H9 (cell line): ENCODE results near the gene CRABP2. TPM values are rescaled to one million over a fixed set of nuclear protein-coding genes. Genes with fewer than 3 reads are reported as not detected.
A peak's percentile ranks its signal among the peaks of the same experiment; 100 is the strongest.

Experiments used
- DNase-seq: peaks from one replicate; pipeline ENCODE4 v3.0.0-alpha.2; 2017
- H2AFZ ChIP-seq: one replicate; pipeline ENCODE4 v1.6.1; 2013; ENCODE audit warnings: mild to moderate bottlenecking, low read length, control low read depth, moderate library complexity
- H2AK5ac ChIP-seq: 2 replicates; pipeline ENCODE4 v1.6.1; 2013; ENCODE audit warnings: low read length, control low read depth, mixed read lengths; ENCODE audit not compliant: insufficient read length
- H2BK120ac ChIP-seq: one replicate; pipeline ENCODE4 v1.6.1; 2013; ENCODE audit warnings: low read depth, mild to moderate bottlenecking, low read length, control low read depth, inconsistent platforms; ENCODE audit not compliant: poor library complexity, severe bottlenecking
- H2BK12ac ChIP-seq: 2 replicates; pipeline ENCODE4 v1.6.1; 2013; ENCODE audit warnings: low read length, control low read depth, mixed read lengths, low read depth; ENCODE audit not compliant: insufficient read length
- H2BK15ac ChIP-seq: 2 replicates; pipeline ENCODE4 v1.6.1; 2013; ENCODE audit warnings: low read depth, low read length, control low read depth
- H2BK20ac ChIP-seq: one replicate; pipeline ENCODE4 v1.6.1; 2013; ENCODE audit warnings: low read depth, mild to moderate bottlenecking, low read length, control low read depth, inconsistent platforms; ENCODE audit not compliant: poor library complexity, severe bottlenecking
- H2BK5ac ChIP-seq: 2 replicates; pipeline ENCODE4 v1.6.1; 2013; ENCODE audit warnings: low read length, control low read depth, mixed read lengths; ENCODE audit not compliant: insufficient read length
- H3K14ac ChIP-seq: 2 replicates; pipeline ENCODE4 v1.6.1; 2013; ENCODE audit warnings: low read length, control low read depth; ENCODE audit not compliant: insufficient read depth
- H3K18ac ChIP-seq: 2 replicates; pipeline ENCODE4 v1.6.1; 2013; ENCODE audit warnings: low read depth, mild to moderate bottlenecking, mixed read lengths, low read length, control low read depth; ENCODE audit not compliant: insufficient read length
- H3K23ac ChIP-seq: 2 replicates; pipeline ENCODE4 v1.6.1; 2013; ENCODE audit warnings: low read length, control low read depth, mixed read lengths, low read depth; ENCODE audit not compliant: insufficient read length
- H3K23me2 ChIP-seq: 2 replicates; pipeline ENCODE4 v1.6.1; 2013; ENCODE audit warnings: low read depth, mild to moderate bottlenecking, mixed read lengths, low read length, control low read depth; ENCODE audit not compliant: insufficient read length, poor library complexity, severe bottlenecking
- H3K27ac ChIP-seq: 2 replicates; pipeline ENCODE4 v1.5.1; 2013; ENCODE audit warnings: low read length, control low read depth, mixed read lengths, low read depth; ENCODE audit not compliant: insufficient read length
- H3K27me3 ChIP-seq: 2 replicates; pipeline ENCODE4 v1.6.1; 2013; ENCODE audit warnings: low read length, control low read depth, inconsistent platforms; ENCODE audit not compliant: insufficient read depth
- H3K4ac ChIP-seq: 2 replicates; pipeline ENCODE4 v1.6.1; 2013; ENCODE audit warnings: low read depth, mild to moderate bottlenecking, control low read depth, inconsistent platforms, low read length, moderate library complexity
- H3K4me1 ChIP-seq: 2 replicates; pipeline ENCODE4 v1.6.1; 2013; ENCODE audit warnings: low read length, control low read depth, inconsistent platforms; ENCODE audit not compliant: insufficient read depth
- H3K4me2 ChIP-seq: 2 replicates; pipeline ENCODE4 v1.6.1; 2013; ENCODE audit warnings: low read length, control low read depth, mixed read lengths; ENCODE audit not compliant: insufficient read length, insufficient read depth
- H3K56ac ChIP-seq: 2 replicates; pipeline ENCODE4 v1.6.1; 2013; ENCODE audit warnings: low read depth, mild to moderate bottlenecking, mixed read lengths, low read length, control low read depth; ENCODE audit not compliant: insufficient read length
- H3K79me1 ChIP-seq: 2 replicates; pipeline ENCODE4 v1.6.1; 2013; ENCODE audit warnings: low read depth, mild to moderate bottlenecking, moderate library complexity, low read length, control low read depth, inconsistent platforms; ENCODE audit not compliant: insufficient read depth, poor library complexity, severe bottlenecking
- H3K79me2 ChIP-seq: 2 replicates; pipeline ENCODE4 v1.6.1; 2013; ENCODE audit warnings: low read length, control low read depth, inconsistent platforms; ENCODE audit not compliant: insufficient read depth
- H3K9ac ChIP-seq: 2 replicates; pipeline ENCODE4 v1.6.1; 2013; ENCODE audit warnings: low read length, control low read depth, mixed read lengths; ENCODE audit not compliant: insufficient read length; ENCODE audit errors: extremely low read depth
- H3K9me3 ChIP-seq: one replicate; pipeline ENCODE4 v1.6.1; 2013; ENCODE audit warnings: low read depth, low read length, inconsistent platforms; ENCODE audit not compliant: control insufficient read depth
- H3T11ph ChIP-seq: one replicate; pipeline ENCODE4 v1.6.1; 2013; ENCODE audit warnings: mild to moderate bottlenecking, low read length, control low read depth, inconsistent platforms
- H4K20me1 ChIP-seq: one replicate; pipeline ENCODE4 v1.6.1; 2013; ENCODE audit not compliant: control insufficient read depth, insufficient read length, insufficient read depth
- H4K5ac ChIP-seq: 2 replicates; pipeline ENCODE4 v1.6.1; 2013; ENCODE audit warnings: low read depth, mild to moderate bottlenecking, mixed read lengths, low read length, control low read depth; ENCODE audit not compliant: insufficient read length
- H4K8ac ChIP-seq: replicated peaks from 2 replicates; pipeline ENCODE4 v1.6.1; 2013; ENCODE audit warnings: low read length, control low read depth, mixed read lengths, low read depth; ENCODE audit not compliant: insufficient read length
- H4K91ac ChIP-seq: 2 replicates; pipeline ENCODE4 v1.6.1; 2013; ENCODE audit warnings: low read depth, mild to moderate bottlenecking, moderate library complexity, mixed read lengths, low read length, control low read depth; ENCODE audit not compliant: insufficient read length
- H3K27ac Mint-ChIP-seq, 3 experiments: 2 replicates in 2 of 3; 3 replicates in 1 of 3; pipeline ENCODE4 v1.8.0; 2020 to 2021; ENCODE audit warnings: mixed read lengths in 3 of 3, mild to moderate bottlenecking in 1 of 3, moderate library complexity in 1 of 3
- H3K27me3 Mint-ChIP-seq: 2 replicates; pipeline ENCODE4 v1.8.0; 2021; ENCODE audit warnings: low read depth, mild to moderate bottlenecking, moderate library complexity, mixed read lengths
- H3K36me3 Mint-ChIP-seq, 3 experiments: 2 replicates in 2 of 3; 3 replicates in 1 of 3; pipeline ENCODE4 v1.8.0; 2020 to 2021; ENCODE audit warnings: low read depth in 3 of 3, mixed read lengths in 3 of 3; ENCODE audit not compliant: insufficient read depth in 1 of 3
- H3K4me1 Mint-ChIP-seq, 2 experiments: 2 replicates each; pipeline ENCODE4 v1.8.0; 2020; ENCODE audit warnings: mixed read lengths in 2 of 2
- H3K4me3 Mint-ChIP-seq, 2 experiments: 2 replicates in 1 of 2; 3 replicates in 1 of 2; pipeline ENCODE4 v1.8.0; 2020 to 2021; ENCODE audit warnings: mild to moderate bottlenecking in 2 of 2, mixed read lengths in 2 of 2, moderate library complexity in 1 of 2
- H3K9me3 Mint-ChIP-seq, 2 experiments: 2 replicates in 1 of 2; 3 replicates in 1 of 2; pipeline ENCODE4 v1.8.0; 2020; ENCODE audit warnings: mild to moderate bottlenecking in 2 of 2, mixed read lengths in 2 of 2, moderate library complexity in 1 of 2
- WGBS: extraction: QIAGEN DNeasy Blood & Tissue Kit; methylation state at CpG from one replicate; pipeline ENCODE4 v1.1.7; 2013; ENCODE audit warnings: missing lambda C conversion rate, low lambda C conversion rate, mixed read lengths; ENCODE audit not compliant: insufficient read length; ENCODE audit errors: extremely low coverage; 5-methylcytosine and 5-hydroxymethylcytosine counted together
- total RNA-seq: library from RNA; stranded (reverse); gene quantifications from 2 replicates; pipeline ENCODE4 v1.2.1, GENCODE V29; 2021
- TF ChIP-seq, protein P1 (sequence below): fragments of 200-600 bp; sonication (generic); conservative IDR thresholded peaks from 3 replicates; pipeline ENCODE4 v1.8.0; 2021; ENCODE audit warnings: antibody characterized with exemption, mild to moderate bottlenecking

The CRABP2 gene
- total RNA-seq, 1 experiment from 2014 or later: 184 TPM

DNA sequence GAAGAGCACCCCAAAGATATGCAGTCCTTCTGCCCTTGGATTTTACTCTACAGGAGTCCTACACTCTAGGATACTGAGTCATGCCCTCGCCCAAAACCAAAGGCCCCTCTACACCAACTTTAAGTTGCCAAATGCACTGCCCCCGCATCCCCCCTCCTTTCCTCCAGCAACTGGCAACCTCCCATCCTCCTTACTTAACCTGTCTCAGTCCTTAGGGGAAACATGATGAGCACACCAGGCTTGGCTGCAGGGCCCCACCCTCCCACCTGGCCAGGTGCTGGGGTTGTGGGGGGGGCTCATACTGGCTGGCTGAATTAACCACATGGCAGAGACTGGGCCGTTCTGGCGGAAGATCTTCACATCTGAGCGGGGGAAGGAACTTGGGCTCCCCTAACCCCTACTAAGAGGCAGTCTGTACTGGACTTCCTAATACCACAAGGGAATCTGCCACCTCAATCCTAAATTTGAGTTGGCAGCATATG is 44.8 kb upstream of the CRABP2 start:
- no peak overlapping the region for H4K91ac ChIP-seq
- H3K4me3 Mint-ChIP-seq: peak overlapping the region; percentile 91 to 94
- no peak overlapping the region for H3T11ph ChIP-seq
- no peak overlapping the region for H2BK12ac ChIP-seq
- peak overlapping the region; percentile 39 for H3K18ac ChIP-seq
- H3K4me2 ChIP-seq: peak overlapping the region; percentile 73
- no peaks in the 10 kb centered on the region for H3K27me3 ChIP-seq
- H3K4me1 Mint-ChIP-seq: peaks cover 53 to 55% of the 10 kb centered on the region in 2 experiments
- H3K56ac ChIP-seq: no peak overlapping the region
- no peaks in the 10 kb centered on the region for H3K79me1 ChIP-seq
- H2BK15ac ChIP-seq: no peak overlapping the region
- H3K9me3 Mint-ChIP-seq: no peaks in the 10 kb centered on the region
- no peak overlapping the region for H3K27ac ChIP-seq
- 0 out of 2 replicates have a peak overlapping the region, but pooled peaks have one; percentile 32 for H3K14ac ChIP-seq
- peak overlapping the region; percentile 85 for H3K9ac ChIP-seq
- WGBS: no CpG with 5 or more reads among the region's 5 CpGs
- H3K79me2 ChIP-seq: peaks cover 32% of the 10 kb centered on the region; the same call in 1 of the 2 replicates
- TF ChIP-seq, protein P1, sequence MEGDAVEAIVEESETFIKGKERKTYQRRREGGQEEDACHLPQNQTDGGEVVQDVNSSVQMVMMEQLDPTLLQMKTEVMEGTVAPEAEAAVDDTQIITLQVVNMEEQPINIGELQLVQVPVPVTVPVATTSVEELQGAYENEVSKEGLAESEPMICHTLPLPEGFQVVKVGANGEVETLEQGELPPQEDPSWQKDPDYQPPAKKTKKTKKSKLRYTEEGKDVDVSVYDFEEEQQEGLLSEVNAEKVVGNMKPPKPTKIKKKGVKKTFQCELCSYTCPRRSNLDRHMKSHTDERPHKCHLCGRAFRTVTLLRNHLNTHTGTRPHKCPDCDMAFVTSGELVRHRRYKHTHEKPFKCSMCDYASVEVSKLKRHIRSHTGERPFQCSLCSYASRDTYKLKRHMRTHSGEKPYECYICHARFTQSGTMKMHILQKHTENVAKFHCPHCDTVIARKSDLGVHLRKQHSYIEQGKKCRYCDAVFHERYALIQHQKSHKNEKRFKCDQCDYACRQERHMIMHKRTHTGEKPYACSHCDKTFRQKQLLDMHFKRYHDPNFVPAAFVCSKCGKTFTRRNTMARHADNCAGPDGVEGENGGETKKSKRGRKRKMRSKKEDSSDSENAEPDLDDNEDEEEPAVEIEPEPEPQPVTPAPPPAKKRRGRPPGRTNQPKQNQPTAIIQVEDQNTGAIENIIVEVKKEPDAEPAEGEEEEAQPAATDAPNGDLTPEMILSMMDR: no peak
- H2BK5ac ChIP-seq: no peak overlapping the region
- peaks cover 28% of the 10 kb centered on the region for H3K4me1 ChIP-seq
- H4K8ac ChIP-seq: no peak overlapping the region
- H2AK5ac ChIP-seq: no peak overlapping the region
- H3K27me3 Mint-ChIP-seq: no peaks in the 10 kb centered on the region
- H2AFZ ChIP-seq: no peak overlapping the region
- H3K4ac ChIP-seq: no peak overlapping the region
- no peak overlapping the region for H2BK120ac ChIP-seq
- no peak overlapping the region for H4K5ac ChIP-seq
- no peaks in the 10 kb centered on the region for H4K20me1 ChIP-seq
- peak overlapping the region; percentile 88 to 98 (median 96) for H3K27ac Mint-ChIP-seq
- H2BK20ac ChIP-seq: no peak overlapping the region
- H3K36me3 Mint-ChIP-seq: peaks cover 9 to 18% (median 17%) of the 10 kb centered on the region in 3 experiments
- H3K9me3 ChIP-seq: no peaks in the 10 kb centered on the region
- H3K23me2 ChIP-seq: peaks cover 23% of the 10 kb centered on the region
- no peak for DNase-seq
- no peak overlapping the region for H3K23ac ChIP-seq
